CMK (cell line): ENCODE measurements around the gene HES6.
"Not testable (repeated sequence)": the region's sequence is repeated elsewhere in the genome, so short reads cannot be mapped to it uniquely, and the experiment has no call there.

Source experiments
- DNase-seq: peaks from one replicate; pipeline ENCODE4 v3.0.0-alpha.2; 2010; ENCODE audit warnings: low read depth

Gene HES6

DNA sequence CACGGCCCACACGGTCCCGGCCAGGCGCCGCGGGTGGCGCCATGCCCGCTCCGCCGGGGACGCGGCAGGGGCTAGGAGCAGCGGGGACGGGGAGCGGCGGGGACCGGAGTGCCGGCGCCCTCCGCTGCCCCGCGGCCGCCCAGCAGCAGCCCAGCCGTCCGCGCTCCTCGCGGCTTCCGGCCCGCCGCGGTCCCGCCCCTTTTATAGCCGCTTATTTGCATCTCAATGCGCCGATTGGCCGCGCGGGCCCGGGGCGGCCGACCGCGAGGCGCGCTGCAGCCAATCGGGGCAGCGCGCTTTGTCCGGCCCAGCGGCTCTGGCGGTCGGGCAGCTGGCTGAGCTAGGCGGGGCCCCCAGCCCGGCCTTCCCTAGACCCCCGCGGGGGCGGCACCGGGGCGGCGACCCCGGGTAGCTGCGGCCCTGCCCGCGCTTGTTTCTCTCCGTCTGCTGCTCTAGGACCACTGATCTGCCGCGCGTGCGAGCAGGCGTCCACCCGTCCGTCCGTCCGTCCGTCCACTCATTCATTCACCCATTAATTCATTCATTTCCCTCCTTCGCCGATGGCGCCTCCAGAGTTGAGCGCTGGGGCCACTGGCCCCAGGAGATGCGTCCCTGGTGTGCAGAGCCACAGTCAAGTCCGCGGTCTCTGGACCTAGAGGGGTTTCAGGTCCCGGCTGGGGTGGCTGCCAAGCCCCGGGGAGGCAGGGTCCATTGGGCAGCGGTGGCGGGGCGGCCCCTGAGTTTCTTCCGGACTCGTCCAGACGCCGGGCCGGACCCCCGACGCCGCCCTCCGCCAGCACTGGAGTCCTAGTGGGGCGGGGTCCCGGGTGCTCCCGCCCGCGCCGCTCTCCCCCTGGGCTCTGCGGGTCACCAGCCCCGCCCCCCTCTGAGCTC lies at the start of gene HES6:
HES6 (minus strand) TSS at position 176 of the 894 bp plus-strand sequence; CDS start at position 43, 133 bp downstream.
- peak; percentile 68 for DNase-seq

- no peak for DNase-seq
Measured at GRCh38 chr2:238289574-238289973, 49.7 kb upstream of the HES6 start.

DNA sequence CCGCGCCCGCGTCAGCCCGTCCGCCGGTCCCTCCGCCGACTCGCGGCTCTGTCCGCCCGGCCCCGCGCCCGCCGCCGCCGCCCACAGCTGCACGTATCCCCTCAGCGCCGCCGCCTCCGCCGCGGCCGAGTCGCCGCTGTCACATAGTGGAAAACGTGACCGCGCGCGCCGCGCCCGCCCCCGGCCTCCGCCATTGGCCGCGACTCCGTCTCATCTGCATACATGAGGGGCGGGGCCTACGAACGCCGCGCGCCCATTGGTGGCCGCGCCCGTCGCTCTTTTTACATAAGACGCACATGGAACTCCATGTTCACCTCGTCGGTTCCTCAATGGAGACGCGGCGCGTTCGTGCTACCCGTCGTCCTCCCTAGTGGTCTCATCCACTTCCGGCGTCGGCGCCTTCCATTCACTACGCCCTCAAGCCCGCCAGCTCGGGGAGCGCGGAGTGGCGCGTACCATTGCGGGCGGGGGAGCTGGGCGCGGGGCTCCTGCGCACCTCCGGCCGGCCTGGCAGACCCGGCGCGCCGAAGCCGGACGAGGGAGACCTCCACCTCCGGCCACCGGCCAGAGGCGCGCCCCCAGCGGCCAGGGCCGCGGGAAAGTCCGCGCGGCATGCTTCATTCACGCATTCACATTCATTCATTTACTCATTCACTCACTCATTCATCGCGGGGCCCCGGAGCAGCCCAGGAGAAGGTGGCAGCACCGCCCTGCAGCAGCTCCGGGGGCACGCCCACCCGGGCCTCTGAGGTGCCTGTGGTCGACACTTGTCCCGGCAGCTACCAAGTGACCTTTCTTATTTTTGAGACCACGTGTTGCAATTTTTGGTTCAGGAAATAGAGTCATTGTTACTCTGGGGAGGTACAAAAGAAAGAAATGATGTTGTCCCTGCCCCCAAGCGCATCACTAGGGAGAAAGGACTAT lies 49.1 kb upstream of the HES6 start:
- peak; percentile 99 for DNase-seq

GRCh38 chr2:238287737-238288649 lies 48.2 kb upstream of the HES6 start, which contains the start of gene PER2:
Gene PER2 (minus strand): TSS chr2:238288610. CDS start chr2:238277936, 10,674 bp downstream.
- peak; percentile 34 for DNase-seq

GRCh38 chr2:238286987-238287736 lies 47.3 kb upstream of the HES6 start:
- DNase-seq, result no peak

GRCh38 chr2:238286551-238286950 lies 46.7 kb upstream of the HES6 start:
- DNase-seq, result no peak

GRCh38 chr2:238286095-238286494 lies 46.3 kb upstream of the HES6 start:
- DNase-seq, result no peak

GRCh38 chr2:238285653-238286082 lies 45.8 kb upstream of the HES6 start:
- DNase-seq, result no peak

GRCh38 chr2:238284802-238285515 lies 45.1 kb upstream of the HES6 start:
- no peak for DNase-seq

DNA sequence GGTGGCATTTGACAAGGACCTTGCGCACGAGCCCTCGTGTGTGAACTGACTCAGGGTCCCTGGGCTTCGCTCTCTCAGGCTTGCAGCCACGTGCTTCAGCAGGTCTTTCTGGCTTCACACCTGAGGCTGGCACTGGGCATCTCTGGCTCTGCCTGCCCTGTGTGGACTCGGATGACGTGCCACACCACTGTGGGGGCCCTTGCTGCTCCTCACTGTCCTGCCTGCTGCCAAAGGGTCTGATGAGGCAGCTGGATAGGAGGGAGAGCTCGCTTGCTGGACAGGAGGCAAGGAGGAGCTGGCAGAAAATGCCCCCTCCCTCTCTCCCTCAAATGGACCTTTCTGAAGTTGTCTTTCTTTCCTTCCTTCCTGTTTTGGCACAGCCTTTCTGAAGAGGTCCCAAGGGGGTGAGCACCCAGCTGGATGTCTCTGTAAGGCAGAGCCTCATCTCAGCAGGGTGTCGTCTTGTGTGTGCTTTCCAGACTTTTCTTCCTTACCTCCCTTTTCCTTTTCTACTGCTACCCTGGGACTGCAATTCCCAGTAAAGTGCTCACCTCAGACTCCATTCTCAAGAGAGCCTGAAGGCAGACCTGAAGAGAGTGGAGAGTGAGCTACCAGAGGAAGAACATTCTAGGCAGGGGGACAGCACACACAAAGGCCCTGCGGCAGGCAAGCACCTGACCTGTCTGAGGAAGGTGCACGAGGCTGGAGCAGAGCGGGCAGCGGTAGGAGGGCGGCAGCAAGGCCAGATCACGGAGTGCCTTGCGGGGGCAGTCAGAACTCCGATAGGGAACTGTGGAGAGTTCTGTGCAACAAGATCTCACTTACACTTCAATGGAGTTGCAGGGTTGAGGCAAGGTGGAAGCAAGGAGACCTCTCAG lies 43.3 kb upstream of the HES6 start:
- no peak for DNase-seq

DNA sequence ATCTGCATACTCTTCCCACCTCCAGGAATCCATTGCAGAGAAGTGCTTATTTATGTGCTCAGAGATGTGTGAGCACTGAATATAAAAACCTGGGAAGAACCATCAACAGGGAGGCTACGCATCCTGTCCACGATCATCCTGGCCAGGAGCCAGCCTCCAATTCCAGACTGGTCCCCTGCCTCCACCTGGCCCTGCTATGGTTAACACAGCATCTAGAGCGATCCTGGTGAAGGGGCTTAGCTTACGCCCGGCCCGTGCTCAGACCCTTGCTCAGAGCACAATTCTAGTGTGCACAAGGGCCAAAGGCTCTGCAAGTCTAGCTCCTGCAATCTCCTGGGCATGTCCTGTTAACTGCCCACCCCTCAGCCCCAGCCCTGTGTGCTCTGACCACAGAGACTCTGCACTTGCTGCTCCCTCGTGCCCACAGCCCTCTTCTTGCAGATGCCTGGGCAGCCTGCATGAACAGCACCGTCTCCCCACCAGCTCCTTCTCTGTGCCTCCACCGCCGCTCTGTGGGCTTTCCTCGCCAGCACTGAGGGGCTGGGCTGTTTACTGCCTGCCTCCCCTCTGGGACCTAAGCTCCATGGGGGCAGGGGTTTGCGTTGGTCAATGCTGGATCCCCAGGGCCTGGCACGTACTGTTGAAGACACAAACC lies 42.1 kb upstream of the HES6 start:
- DNase-seq, result no peak

- no peak for DNase-seq
Measured at GRCh38 chr2:238280083-238280825, 40.4 kb upstream of the HES6 start.

- no peak for DNase-seq
Measured at GRCh38 chr2:238279324-238279682, 39.5 kb upstream of the HES6 start.

- no peak for DNase-seq
Measured at GRCh38 chr2:238278626-238279323, 38.9 kb upstream of the HES6 start.

- DNase-seq, result no peak
Measured at GRCh38 chr2:238277695-238278094, 37.9 kb upstream of the HES6 start.

GRCh38 chr2:238274152-238274865 lies 34.5 kb upstream of the HES6 start:
- no peak for DNase-seq

- DNase-seq, result not testable (repeated sequence)
Measured at GRCh38 chr2:238273433-238273832, 33.6 kb upstream of the HES6 start.
